ENCODE results near the gene TMEM14C. TPM values are rescaled to one million over a fixed set of nuclear protein-coding genes. Genes with fewer than 3 reads are reported as not detected.

The TMEM14C gene
- total RNA-seq, 8 experiments from 2014 or later, result 84.9 to 199 (median 119) TPM

Other genes with a start within 250 kb of the TMEM14C start
- gene GCNT2, start 201.7 kb upstream of the TMEM14C start, total RNA-seq, result 10 to 100 TPM in 4 of 8 experiments, 1 to 10 TPM in 3, under 1 TPM in 1; 0.51 to 19.7 (median 8.0) TPM
- 10 to 100 TPM in 4 of 8 experiments, 1 to 10 TPM in 2, not detected in 2; 3.6 to 15.7 (median 11.3) TPM for gene C6orf52, start 28.5 kb upstream of the TMEM14C start, total RNA-seq
- 10 to 100 TPM; 21.5 to 28.3 (median 25.8) TPM for gene PAK1IP1, start 28.1 kb upstream of the TMEM14C start, total RNA-seq
- gene TMEM14B, start 24.7 kb downstream of the TMEM14C start, total RNA-seq, result 100 to 1,000 TPM in 4 of 8 experiments, 10 to 100 TPM in 4; 63.6 to 133 (median 99.1) TPM
- 1 to 10 TPM in 4 of 8 experiments, under 1 TPM in 4; 0.25 to 5.1 (median 0.87) TPM for gene MAK, start 115.5 kb downstream of the TMEM14C start, total RNA-seq
- gene GCM2, start 159.0 kb downstream of the TMEM14C start, total RNA-seq, result under 1 TPM in 6 of 8 experiments, not detected in 2; 0.13 to 0.57 (median 0.20) TPM
- 1 to 10 TPM in 7 of 8 experiments, not detected in 1; 1.0 to 3.3 (median 2.5) TPM for gene SYCP2L, start 164.0 kb downstream of the TMEM14C start, total RNA-seq